CD4-positive, alpha-beta T cell (primary cell): ENCODE measurements around the gene RBBP4. TPM values are rescaled to one million over a fixed set of nuclear protein-coding genes. Genes with fewer than 3 reads are reported as not detected.
"Not testable (repeated sequence)": the region's sequence is repeated elsewhere in the genome, so short reads cannot be mapped to it uniquely, and the experiment has no call there.

Source experiments
- ATAC-seq: fragments of 200-7000 bp; cut with Tn5 transposase; one replicate; pipeline ENCODE4 v1.10.0; 2022; ENCODE audit warnings: mild to moderate bottlenecking; ENCODE audit not compliant: poor library complexity
- CTCF ChIA-PET: fragments of 350-600 bp; sonication (Branson Sonifier 250); formaldehyde crosslinking; loops from one replicate; lab custom pipeline; 2021; ENCODE audit warnings: antibody characterized with exemption, inconsistent platforms; lab: Charles Lee
- POLR2A ChIA-PET: fragments of 350-600 bp; sonication (Branson Sonifier 250); formaldehyde crosslinking; loops from one replicate; lab custom pipeline; 2021; ENCODE audit warnings: antibody characterized with exemption, inconsistent platforms; lab: Charles Lee
- DNase-seq, 14 experiments: peaks; one replicate each; pipeline ENCODE4 v3.0.0-alpha.2; 2013 to 2020; ENCODE audit warnings: mixed read lengths in 2 of 14
- H3K27ac ChIP-seq, 2 donors: one replicate each; pipeline versions ENCODE4 v1.5.1 to v1.7.0; 2013; ENCODE audit warnings: low read length in 2 of 2, low read depth in 1 of 2, mild to moderate bottlenecking in 1 of 2
- H3K27me3 ChIP-seq, 2 experiments: 1 replicate in 1 of 2; 2 replicates in 1 of 2; pipeline versions ENCODE4 v1.6.1 to v1.7.0; 2013; ENCODE audit warnings: low read length in 2 of 2, control low read depth in 1 of 2, mild to moderate bottlenecking in 1 of 2, moderate library complexity in 1 of 2; ENCODE audit not compliant: insufficient read depth in 2 of 2, control insufficient read depth in 1 of 2
- H3K36me3 ChIP-seq: one replicate; pipeline ENCODE4 v1.6.1; 2013; ENCODE audit warnings: low read length, control low read depth; ENCODE audit not compliant: insufficient read depth
- H3K4me1 ChIP-seq: one replicate; pipeline ENCODE4 v1.6.1; 2013; ENCODE audit warnings: low read length, control low read depth; ENCODE audit not compliant: insufficient read depth
- H3K4me3 ChIP-seq: one replicate; pipeline ENCODE4 v1.5.1; 2013; ENCODE audit warnings: mild to moderate bottlenecking, low read length, moderate library complexity
- H3K9me3 ChIP-seq, 2 experiments: 1 replicate in 1 of 2; 2 replicates in 1 of 2; pipeline versions ENCODE4 v1.6.1 to v1.7.0; 2013; ENCODE audit warnings: low read length in 2 of 2, mild to moderate bottlenecking in 2 of 2, control low read depth in 1 of 2, moderate library complexity in 1 of 2; ENCODE audit not compliant: control insufficient read depth in 1 of 2, insufficient read depth in 1 of 2
- H3K27ac Mint-ChIP-seq: one replicate; pipeline ENCODE4 v1.8.0; 2020; ENCODE audit warnings: mixed read lengths
- H3K27me3 Mint-ChIP-seq: one replicate; pipeline ENCODE4 v1.8.0; 2021; ENCODE audit warnings: mixed read lengths
- H3K36me3 Mint-ChIP-seq: one replicate; pipeline ENCODE4 v1.8.0; 2021; ENCODE audit warnings: low read depth, mixed read lengths
- H3K4me1 Mint-ChIP-seq: one replicate; pipeline ENCODE4 v1.8.0; 2021; ENCODE audit warnings: low read depth, mixed read lengths
- H3K4me3 Mint-ChIP-seq: one replicate; pipeline ENCODE4 v1.8.0; 2020; ENCODE audit warnings: mild to moderate bottlenecking, mixed read lengths
- H3K9me3 Mint-ChIP-seq: one replicate; pipeline ENCODE4 v1.8.0; 2020; ENCODE audit warnings: mixed read lengths
- CTCF ChIP-seq: fragments of 200-600 bp; IDR thresholded peaks from one replicate; pipeline ENCODE4 v1.8.0; 2022; ENCODE audit warnings: antibody characterized with exemption, mild to moderate bottlenecking
- intact Hi-C, 2 experiments: fragments of 100-400 bp; cut with DNase I in 1 of 2; cut with micrococcal nuclease in 1 of 2; formaldehyde crosslinking; loops; one replicate each; pipeline versions ENCODE4 v1.15.1 to v1.9.0; 2023 to 2025; cut with DNase I, micrococcal nuclease
- total RNA-seq, 174 experiments: library from RNA in 2 of 174; stranded (reverse) in 2 of 174; gene quantifications; one replicate each; pipeline ENCODE4 v1.2.3 and lab custom pipeline; 2021 to 2026

The RBBP4 gene
- total RNA-seq, 2 experiments from 2014 or later: 108 to 117 TPM

- Histone ChIP-seq H3K27me3 (no peaks in the 10 kb centered on the region), H3K4me3 (no peak overlapping the region), H3K36me3 (no peaks in the 10 kb centered on the region), H3K9me3 (no peaks in the 10 kb centered on the region), H3K27ac (no peak overlapping the region), H3K4me1 (peaks cover 7% of the 10 kb centered on the region)
- Mint-ChIP-seq H3K9me3 (no peaks in the 10 kb centered on the region), H3K27ac (no peak overlapping the region), H3K4me3 (no peak overlapping the region), H3K4me1 (no peaks in the 10 kb centered on the region), H3K27me3 (peaks cover 6% of the 10 kb centered on the region), H3K36me3 (no peaks in the 10 kb centered on the region)
- ChIA-PET CTCF (no interaction called here), POLR2A (no interaction called here)
- ATAC-seq (no peak), DNase-seq (no peak)
- TF ChIP-seq CTCF: no peak
- intact Hi-C loops: no loop called here
Measured at GRCh38 chr1:32696041-32696440, 45.0 kb downstream of the RBBP4 start.

GRCh38 chr1:32696996-32697395 lies 46.0 kb downstream of the RBBP4 start:
- H3K36me3 ChIP-seq, H3K27ac Mint-ChIP-seq, POLR2A ChIA-PET, H3K4me1 Mint-ChIP-seq, H3K27ac ChIP-seq, H3K4me3 Mint-ChIP-seq, H3K36me3 Mint-ChIP-seq, H3K4me1 ChIP-seq, DNase-seq, H3K9me3 ChIP-seq, H3K4me3 ChIP-seq, intact Hi-C loops, ATAC-seq, H3K27me3 ChIP-seq, H3K9me3 Mint-ChIP-seq: not testable (repeated sequence)
- H3K27me3 Mint-ChIP-seq: peaks cover 14% of the 10 kb centered on the region
- CTCF ChIA-PET: interaction anchor here (1.0 kb wide), 1 partner anchor 15 kb away, joined by 3 read pairs; no protein-coding TSS in a partner anchor

GRCh38 chr1:32701421-32701911 lies 50.5 kb downstream of the RBBP4 start:
- Histone ChIP-seq H3K36me3 (no peaks in the 10 kb centered on the region), H3K27ac (no peak overlapping the region), H3K9me3 (peaks cover 0 to 9% of the 10 kb centered on the region in 2 experiments), H3K4me3 (no peak overlapping the region), H3K4me1 (peaks cover 14% of the 10 kb centered on the region), H3K27me3 (peaks cover 33 to 44% of the 10 kb centered on the region in 2 experiments)
- H3K27ac Mint-ChIP-seq: no peak overlapping the region
- H3K27me3 Mint-ChIP-seq: peaks cover 46% of the 10 kb centered on the region
- TF ChIP-seq CTCF: no peak
- no peaks in the 10 kb centered on the region for H3K36me3 Mint-ChIP-seq
- intact Hi-C loops: no loop called here
- ChIA-PET POLR2A (no interaction called here), CTCF (interaction anchor here (1.1 kb wide), 1 partner anchor 11 kb away, joined by 5 read pairs; no protein-coding TSS in a partner anchor)
- no peak overlapping the region for H3K4me3 Mint-ChIP-seq
- no peaks in the 10 kb centered on the region for H3K9me3 Mint-ChIP-seq
- no peak for DNase-seq
- no peak for ATAC-seq
- peaks cover 12% of the 10 kb centered on the region for H3K4me1 Mint-ChIP-seq
